Stimulated activated CD8-positive, alpha-beta memory T cell treated with anti-CD3 and anti-CD28 coated beads, Interleukin-15, amount 100 ng/mL, for 24 hours (primary cell): ENCODE results near the gene FAM83C.
"Not testable (repeated sequence)": the region's sequence is repeated elsewhere in the genome, so short reads cannot be mapped to it uniquely, and the experiment has no call there.

Experiments
- DNase-seq: peaks from one replicate; pipeline ENCODE4 v3.0.0-alpha.2; 2020; ENCODE audit warnings: low read depth

FAM83C gene

GRCh38 chr20:35263532-35264341 lies 28.5 kb downstream of the FAM83C start:
- no peak for DNase-seq

- not testable (repeated sequence) for DNase-seq
Measured at GRCh38 chr20:35262731-35263531, 29.3 kb downstream of the FAM83C start.

GRCh38 chr20:35262321-35262720 lies 29.9 kb downstream of the FAM83C start:
- DNase-seq: not testable (repeated sequence)

- no peak for DNase-seq
Measured at GRCh38 chr20:35260426-35260825, 31.8 kb downstream of the FAM83C start.

GRCh38 chr20:35257175-35257909 lies 34.9 kb downstream of the FAM83C start:
- DNase-seq: no peak

GRCh38 chr20:35254448-35254999 lies 37.7 kb downstream of the FAM83C start:
- no peak for DNase-seq

GRCh38 chr20:35253010-35253409 lies 39.2 kb downstream of the FAM83C start:
- DNase-seq: no peak

GRCh38 chr20:35252598-35252997 lies 39.6 kb downstream of the FAM83C start:
- DNase-seq: not testable (repeated sequence)

GRCh38 chr20:35252037-35252461 lies 40.2 kb downstream of the FAM83C start:
- no peak for DNase-seq

GRCh38 chr20:35251613-35251940 lies 40.6 kb downstream of the FAM83C start:
- no peak for DNase-seq

- DNase-seq: no peak
Measured at GRCh38 chr20:35248641-35249475, 43.4 kb downstream of the FAM83C start.

GRCh38 chr20:35246723-35247122 lies 45.5 kb downstream of the FAM83C start:
- no peak for DNase-seq

- DNase-seq: no peak
Measured at GRCh38 chr20:35243986-35244385, 48.2 kb downstream of the FAM83C start.

- DNase-seq: no peak
Measured at GRCh38 chr20:35243317-35243716, 48.9 kb downstream of the FAM83C start.

GRCh38 chr20:35240811-35241293 lies 51.4 kb downstream of the FAM83C start:
- DNase-seq: no peak

- DNase-seq: no peak
Measured at GRCh38 chr20:35240083-35240810, 52.0 kb downstream of the FAM83C start.

GRCh38 chr20:35238735-35239134 lies 53.5 kb downstream of the FAM83C start:
- no peak for DNase-seq

GRCh38 chr20:35238170-35238569 lies 54.1 kb downstream of the FAM83C start:
- no peak for DNase-seq

- DNase-seq: no peak
Measured at GRCh38 chr20:35237486-35237885, 54.7 kb downstream of the FAM83C start.

GRCh38 chr20:35235881-35236280 lies 56.3 kb downstream of the FAM83C start:
- no peak for DNase-seq
